Measurements from ENCODE around the gene ARSG. TPM values are rescaled to one million over a fixed set of nuclear protein-coding genes. Genes with fewer than 3 reads are reported as not detected.
A peak's percentile ranks its signal among the peaks of the same experiment; 100 is the strongest.

The ARSG gene
- total and polyA plus RNA-seq, 5 donors from 2014 or later, result 10.3 to 21.8 (median 13.2) TPM

DNA sequence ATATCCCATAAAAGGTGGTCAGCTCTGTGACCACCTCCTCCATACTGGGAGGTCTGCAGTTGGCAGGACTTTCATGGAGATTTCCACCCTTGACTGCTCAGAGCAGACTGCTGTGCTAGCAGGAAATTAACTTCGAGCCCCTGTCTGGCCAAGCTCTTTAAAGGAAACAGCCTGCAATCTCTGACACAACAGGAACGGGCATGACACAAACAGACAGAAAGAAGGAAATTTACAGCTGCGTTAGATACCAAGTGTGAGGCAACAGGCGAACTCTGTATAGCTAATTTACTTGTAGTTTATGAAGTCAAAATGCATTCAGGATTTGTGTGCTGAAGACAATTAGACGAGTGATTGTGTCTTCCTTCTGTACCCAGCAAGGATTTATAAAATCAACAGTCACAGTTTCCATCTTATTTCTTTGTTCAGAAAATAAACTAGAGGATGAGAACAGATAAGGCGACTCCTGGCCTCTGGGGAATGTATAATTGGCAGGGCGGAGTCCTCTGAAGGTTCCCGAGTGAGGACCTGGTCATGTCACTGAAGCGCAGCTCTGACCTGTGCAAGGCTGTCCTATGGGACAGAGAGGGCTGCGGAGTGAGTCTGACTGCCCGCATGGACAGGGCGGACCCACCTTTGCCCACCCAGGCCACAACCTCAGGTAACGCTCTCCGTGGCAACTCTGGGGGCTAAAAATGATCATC lies 149.9 kb downstream of the ARSG start:
- Mint-ChIP-seq H3K36me3 (peaks cover 8% of the 10 kb centered on the region), H3K9me3 (no peaks in the 10 kb centered on the region), H3K27ac (peak overlapping the region; percentile 67 to 88 (median 79)), H3K4me1 (peaks cover 21 to 43% (median 24%) of the 10 kb centered on the region in 4 donors), H3K27me3 (no peaks in the 10 kb centered on the region), H3K4me3 (peak overlapping the region in 1 of 4 donors; percentile 36)
- H3K27me3 ChIP-seq (ENCODE audit: control insufficient read depth, insufficient read depth, low read length), result no peaks in the 10 kb centered on the region
- DNase-seq, result peak in 1 of 3 donors; percentile 46
- ATAC-seq (ENCODE audit: low read depth in 2 of 2), result no peak
- H3K4me3 ChIP-seq (ENCODE audit: low read depth, low read length), result no peak overlapping the region
- H3K27ac ChIP-seq (ENCODE audit: insufficient read depth, low read length, poor library complexity, severe bottlenecking), result no peak overlapping the region
- H3K4me1 ChIP-seq (ENCODE audit: control insufficient read depth, insufficient read depth, low read length, poor library complexity, severe bottlenecking), result peaks cover 20% of the 10 kb centered on the region
- no peaks in the 10 kb centered on the region for H3K9me3 ChIP-seq (ENCODE audit: control insufficient read depth in 2 of 2, low read length in 2 of 2)
- no peaks in the 10 kb centered on the region for H3K36me3 ChIP-seq (ENCODE audit: control insufficient read depth, insufficient read depth, low read length)

DNA sequence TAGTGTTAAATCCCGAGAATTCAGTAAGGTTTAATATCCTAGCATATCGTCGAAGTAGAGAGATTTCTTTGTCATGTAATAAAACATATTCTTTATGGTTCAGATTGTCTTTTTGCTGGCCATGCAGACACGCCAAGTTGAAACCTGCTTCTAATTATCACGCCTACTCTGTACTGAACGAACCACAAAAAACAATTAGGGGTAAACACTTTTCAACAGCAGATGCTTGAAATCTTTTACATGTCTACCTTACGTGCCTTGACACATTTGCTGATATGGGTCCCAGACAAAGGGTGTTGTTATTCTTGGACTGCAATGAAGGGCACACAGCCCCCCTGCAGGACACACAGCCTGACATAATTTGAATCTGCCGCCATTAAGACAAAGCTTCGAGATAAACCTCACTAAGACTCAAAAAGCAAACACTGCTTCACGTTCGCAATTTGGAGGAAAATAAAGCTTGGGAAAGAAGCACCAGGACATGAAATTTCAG lies 152.7 kb downstream of the ARSG start:
- Histone ChIP-seq H3K36me3 (ENCODE audit: control insufficient read depth, insufficient read depth, low read length) (peaks cover 4% of the 10 kb centered on the region), H3K4me1 (ENCODE audit: control insufficient read depth, insufficient read depth, low read length, poor library complexity, severe bottlenecking) (no peaks in the 10 kb centered on the region), H3K9me3 (ENCODE audit: control insufficient read depth in 2 of 2, low read length in 2 of 2) (no peaks in the 10 kb centered on the region), H3K27ac (ENCODE audit: insufficient read depth, low read length, poor library complexity, severe bottlenecking) (no peak overlapping the region), H3K27me3 (ENCODE audit: control insufficient read depth, insufficient read depth, low read length) (no peaks in the 10 kb centered on the region), H3K4me3 (ENCODE audit: low read depth, low read length) (no peak overlapping the region)
- Mint-ChIP-seq H3K4me3 (no peak overlapping the region), H3K36me3 (peaks cover 5% of the 10 kb centered on the region), H3K9me3 (no peaks in the 10 kb centered on the region), H3K27me3 (no peaks in the 10 kb centered on the region), H3K4me1 (peaks cover 0 to 17% (median 7%) of the 10 kb centered on the region in 4 donors), H3K27ac (no peak overlapping the region)
- ATAC-seq (ENCODE audit: low read depth in 2 of 2) (no peak), DNase-seq (no peak)

DNA sequence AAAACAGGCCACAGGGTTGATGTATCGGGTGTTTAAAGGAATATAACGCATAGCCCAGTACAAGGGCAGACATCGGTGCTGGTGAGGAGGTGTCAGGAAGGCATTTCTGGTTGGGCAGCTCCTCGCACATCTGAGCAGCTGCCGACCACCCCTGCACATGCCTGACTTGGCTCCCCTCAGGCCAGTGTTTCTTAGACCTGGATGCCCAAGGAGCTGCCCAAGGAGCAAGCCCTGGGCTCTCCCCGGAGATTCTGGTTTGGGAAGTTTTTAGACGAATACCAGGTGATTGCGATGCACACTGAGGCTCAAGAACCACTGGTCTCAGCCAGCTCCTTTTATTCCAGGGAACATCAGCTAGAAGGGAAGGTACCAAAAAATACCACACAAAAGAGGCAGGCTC lies 154.4 kb downstream of the ARSG start:
- no peaks in the 10 kb centered on the region for H3K27me3 ChIP-seq (ENCODE audit: control insufficient read depth, insufficient read depth, low read length)
- Mint-ChIP-seq H3K27me3 (no peaks in the 10 kb centered on the region), H3K36me3 (peaks cover 5% of the 10 kb centered on the region), H3K4me1 (peaks cover 0 to 11% (median 4%) of the 10 kb centered on the region in 4 donors), H3K4me3 (no peak overlapping the region), H3K9me3 (no peaks in the 10 kb centered on the region), H3K27ac (no peak overlapping the region)
- DNase-seq, result no peak
- peaks cover 9% of the 10 kb centered on the region for H3K36me3 ChIP-seq (ENCODE audit: control insufficient read depth, insufficient read depth, low read length)
- no peak overlapping the region for H3K27ac ChIP-seq (ENCODE audit: insufficient read depth, low read length, poor library complexity, severe bottlenecking)
- no peaks in the 10 kb centered on the region for H3K9me3 ChIP-seq (ENCODE audit: control insufficient read depth in 2 of 2, low read length in 2 of 2)
- H3K4me3 ChIP-seq (ENCODE audit: low read depth, low read length), result no peak overlapping the region
- no peak for ATAC-seq (ENCODE audit: low read depth in 2 of 2)
- H3K4me1 ChIP-seq (ENCODE audit: control insufficient read depth, insufficient read depth, low read length, poor library complexity, severe bottlenecking), result no peaks in the 10 kb centered on the region

DNA sequence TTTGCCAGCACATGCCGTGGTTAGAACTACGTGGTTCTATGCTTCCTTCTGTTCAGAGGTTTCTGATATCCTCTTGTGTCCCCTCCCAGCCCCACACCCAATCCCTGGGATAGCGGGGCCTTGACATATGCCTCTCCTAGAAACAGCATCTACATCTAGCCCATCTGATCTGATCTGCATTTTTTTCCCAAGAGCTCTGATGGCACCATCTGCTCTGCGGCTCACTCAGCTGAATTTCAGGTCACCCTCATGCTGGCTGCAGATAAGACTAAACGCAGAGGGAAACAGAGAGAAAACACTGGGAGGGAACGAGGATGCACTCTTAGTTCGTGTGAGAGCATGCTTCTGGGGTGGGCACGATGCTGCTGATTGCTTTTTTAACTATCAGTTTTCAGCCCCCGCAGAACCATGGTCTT lies 155.3 kb downstream of the ARSG start:
- H3K4me1 ChIP-seq (ENCODE audit: control insufficient read depth, insufficient read depth, low read length, poor library complexity, severe bottlenecking), result no peaks in the 10 kb centered on the region
- peaks cover 5% of the 10 kb centered on the region for H3K36me3 Mint-ChIP-seq

DNA sequence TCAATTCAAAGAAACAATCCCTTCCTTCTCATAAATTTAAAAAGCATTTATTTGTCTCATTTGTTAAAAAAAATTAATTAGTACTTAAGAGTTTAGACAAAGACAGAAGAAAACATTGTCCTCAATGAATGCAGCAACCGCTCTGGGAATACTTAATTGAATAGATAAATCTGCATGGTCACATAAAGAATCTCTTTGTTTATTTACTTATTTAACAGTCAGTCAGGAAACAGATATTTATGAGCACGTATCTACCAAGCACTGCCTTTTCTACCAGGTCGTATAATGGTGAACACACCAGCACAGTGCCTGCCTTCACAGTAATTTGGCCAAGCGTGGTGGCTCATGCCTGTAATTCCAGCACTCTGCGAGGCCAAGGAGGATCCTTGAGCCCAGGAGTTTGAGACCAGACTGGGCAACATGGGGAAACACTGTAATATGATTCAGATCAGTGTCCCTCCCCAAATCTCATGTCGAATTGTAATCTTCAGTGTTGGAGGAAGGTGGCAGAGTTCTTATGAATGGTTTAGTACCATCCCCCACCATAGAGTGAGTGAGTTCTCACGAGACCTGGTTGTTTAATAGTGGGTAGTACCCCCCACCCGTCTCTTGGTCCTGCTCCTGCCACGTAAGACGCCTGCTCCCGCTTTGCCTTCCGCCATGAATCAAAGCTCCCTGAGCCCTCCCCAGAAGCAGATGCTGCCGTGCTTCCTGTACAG lies 157.9 kb downstream of the ARSG start:
- no peak for ATAC-seq (ENCODE audit: low read depth in 2 of 2)
- H3K27me3 ChIP-seq (ENCODE audit: control insufficient read depth, insufficient read depth, low read length), result no peaks in the 10 kb centered on the region
- H3K4me3 ChIP-seq (ENCODE audit: low read depth, low read length), result no peak overlapping the region
- no peaks in the 10 kb centered on the region for H3K27me3 Mint-ChIP-seq
- no peak for DNase-seq
- H3K4me1 ChIP-seq (ENCODE audit: control insufficient read depth, insufficient read depth, low read length, poor library complexity, severe bottlenecking), result no peaks in the 10 kb centered on the region
- no peaks in the 10 kb centered on the region for H3K9me3 ChIP-seq (ENCODE audit: control insufficient read depth in 2 of 2, low read length in 2 of 2)
- H3K4me3 Mint-ChIP-seq, result no peak overlapping the region
- no peak overlapping the region for H3K27ac Mint-ChIP-seq
- peaks cover 4% of the 10 kb centered on the region for H3K36me3 Mint-ChIP-seq
- peaks cover 9% of the 10 kb centered on the region for H3K36me3 ChIP-seq (ENCODE audit: control insufficient read depth, insufficient read depth, low read length)
- H3K4me1 Mint-ChIP-seq, result peaks cover 0 to 4% (median 1%) of the 10 kb centered on the region in 4 donors
- H3K9me3 Mint-ChIP-seq, result no peaks in the 10 kb centered on the region
- H3K27ac ChIP-seq (ENCODE audit: insufficient read depth, low read length, poor library complexity, severe bottlenecking), result no peak overlapping the region

More for the DNA sequence above, 155.3 kb downstream of the ARSG start:
- Mint-ChIP-seq H3K4me1 (peaks cover 0 to 1% (median 0%) of the 10 kb centered on the region in 4 donors), H3K27me3 (no peaks in the 10 kb centered on the region), H3K9me3 (no peaks in the 10 kb centered on the region), H3K27ac (no peak overlapping the region), H3K4me3 (no peak overlapping the region)
- H3K36me3 ChIP-seq (ENCODE audit: control insufficient read depth, insufficient read depth, low read length), result peaks cover 9% of the 10 kb centered on the region
- H3K9me3 ChIP-seq (ENCODE audit: control insufficient read depth in 2 of 2, low read length in 2 of 2), result no peaks in the 10 kb centered on the region
- no peak overlapping the region for H3K27ac ChIP-seq (ENCODE audit: insufficient read depth, low read length, poor library complexity, severe bottlenecking)
- no peak overlapping the region for H3K4me3 ChIP-seq (ENCODE audit: low read depth, low read length)
- ATAC-seq (ENCODE audit: low read depth in 2 of 2) (no peak), DNase-seq (no peak)
- H3K27me3 ChIP-seq (ENCODE audit: control insufficient read depth, insufficient read depth, low read length), result no peaks in the 10 kb centered on the region

DNA sequence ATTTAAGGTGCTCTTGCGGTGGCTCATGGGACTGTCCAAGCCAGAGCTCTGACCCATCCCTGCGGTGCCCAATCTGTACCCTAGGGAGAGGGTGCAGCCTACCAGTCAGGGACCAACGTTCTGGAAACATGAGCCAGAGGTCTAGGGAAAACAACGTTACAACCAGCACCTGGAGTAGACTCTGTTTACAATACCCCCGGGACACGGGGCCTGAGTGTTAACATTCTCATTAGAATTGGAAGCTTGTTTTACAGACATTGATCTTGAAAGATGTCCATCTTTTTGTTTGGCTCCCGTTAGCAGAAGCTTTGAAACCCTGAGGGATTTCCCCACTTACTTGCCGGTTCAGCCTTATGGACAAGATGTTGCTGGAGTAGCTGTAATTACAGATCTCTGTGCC lies 159.1 kb downstream of the ARSG start:
- no peak overlapping the region for H3K27ac Mint-ChIP-seq
- H3K9me3 Mint-ChIP-seq, result no peaks in the 10 kb centered on the region
- Histone ChIP-seq H3K4me3 (ENCODE audit: low read depth, low read length) (no peak overlapping the region), H3K27me3 (ENCODE audit: control insufficient read depth, insufficient read depth, low read length) (no peaks in the 10 kb centered on the region), H3K27ac (ENCODE audit: insufficient read depth, low read length, poor library complexity, severe bottlenecking) (no peak overlapping the region), H3K36me3 (ENCODE audit: control insufficient read depth, insufficient read depth, low read length) (peaks cover 9% of the 10 kb centered on the region), H3K9me3 (ENCODE audit: control insufficient read depth in 2 of 2, low read length in 2 of 2) (no peaks in the 10 kb centered on the region), H3K4me1 (ENCODE audit: control insufficient read depth, insufficient read depth, low read length, poor library complexity, severe bottlenecking) (no peaks in the 10 kb centered on the region)
- ATAC-seq (ENCODE audit: low read depth in 2 of 2), result no peak
- DNase-seq, result no peak
- H3K27me3 Mint-ChIP-seq, result no peaks in the 10 kb centered on the region
- H3K4me1 Mint-ChIP-seq, result peaks cover 0 to 4% (median 1%) of the 10 kb centered on the region in 4 donors
- H3K36me3 Mint-ChIP-seq, result peaks cover 4% of the 10 kb centered on the region
- H3K4me3 Mint-ChIP-seq, result no peak overlapping the region

DNA sequence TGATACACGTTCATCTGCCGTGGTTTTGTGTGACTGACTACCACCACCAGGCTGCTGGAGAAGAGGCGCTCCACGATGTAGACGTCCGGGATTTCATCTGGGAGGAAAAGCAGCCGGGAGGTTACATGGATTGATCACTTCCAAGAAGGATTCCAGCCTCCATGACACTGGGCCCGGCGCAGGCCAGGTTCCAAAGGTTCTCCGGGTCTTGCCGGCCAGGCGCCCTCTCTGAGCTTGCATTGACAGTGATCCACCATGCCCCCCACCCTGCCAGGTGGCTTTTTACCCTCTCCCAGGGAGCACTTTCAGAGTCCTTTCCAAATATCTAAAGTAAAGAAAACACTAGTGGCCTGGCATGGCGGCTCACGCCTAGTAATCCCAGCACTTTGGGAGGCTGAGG lies 159.5 kb downstream of the ARSG start:
- H3K27ac ChIP-seq (ENCODE audit: insufficient read depth, low read length, poor library complexity, severe bottlenecking), result no peak overlapping the region
- ATAC-seq (ENCODE audit: low read depth in 2 of 2), result no peak
- no peak for DNase-seq
- peaks cover 4% of the 10 kb centered on the region for H3K36me3 Mint-ChIP-seq
- H3K4me3 ChIP-seq (ENCODE audit: low read depth, low read length), result no peak overlapping the region
- peaks cover 9% of the 10 kb centered on the region for H3K36me3 ChIP-seq (ENCODE audit: control insufficient read depth, insufficient read depth, low read length)
- no peaks in the 10 kb centered on the region for H3K27me3 Mint-ChIP-seq
- peaks cover 0 to 4% (median 2%) of the 10 kb centered on the region in 4 donors for H3K4me1 Mint-ChIP-seq
- H3K9me3 Mint-ChIP-seq, result no peaks in the 10 kb centered on the region
- H3K9me3 ChIP-seq (ENCODE audit: control insufficient read depth in 2 of 2, low read length in 2 of 2), result no peaks in the 10 kb centered on the region
- H3K4me3 Mint-ChIP-seq, result no peak overlapping the region
- H3K4me1 ChIP-seq (ENCODE audit: control insufficient read depth, insufficient read depth, low read length, poor library complexity, severe bottlenecking), result no peaks in the 10 kb centered on the region
- no peaks in the 10 kb centered on the region for H3K27me3 ChIP-seq (ENCODE audit: control insufficient read depth, insufficient read depth, low read length)
- no peak overlapping the region for H3K27ac Mint-ChIP-seq
